Small intestine (tissue), 7 donors: Measurements from ENCODE around the gene STIM1. TPM values are rescaled to one million over a fixed set of nuclear protein-coding genes. Genes with fewer than 3 reads are reported as not detected.
A peak's percentile ranks its signal among the peaks of the same experiment; 100 is the strongest.

Experiments
- DNase-seq, 2 donors: peaks; one replicate each; pipeline versions ENCODE4 v3.0.0 to v3.0.0-alpha.2; 2013
- FAIRE-seq: peaks from 2 replicates; lab custom pipeline; 2012; peaks lifted over from hg19 to GRCh38; lab: Jason Lieb, UNC
- H3K27ac ChIP-seq, 3 donors: one replicate each; pipeline ENCODE4 v1.5.1; 2013; ENCODE audit warnings: low read length in 2 of 3, mild to moderate bottlenecking in 2 of 3, control low read depth in 1 of 3, inconsistent platforms in 1 of 3, low read depth in 1 of 3, moderate library complexity in 1 of 3
- H3K27me3 ChIP-seq, 3 donors: one replicate each; pipeline ENCODE4 v1.6.1; 2013; ENCODE audit warnings: low read length in 3 of 3, inconsistent platforms in 1 of 3; ENCODE audit not compliant: control insufficient read depth in 3 of 3, insufficient read depth in 3 of 3
- H3K36me3 ChIP-seq, 3 donors: one replicate each; pipeline ENCODE4 v1.6.1; 2013; ENCODE audit warnings: low read length in 3 of 3, inconsistent platforms in 1 of 3, low read depth in 1 of 3, mild to moderate bottlenecking in 1 of 3, moderate library complexity in 1 of 3; ENCODE audit not compliant: control insufficient read depth in 3 of 3, insufficient read depth in 2 of 3
- H3K4me1 ChIP-seq, 3 donors: one replicate each; pipeline ENCODE4 v1.6.1; 2013; ENCODE audit warnings: low read length in 2 of 3, inconsistent platforms in 1 of 3, low read depth in 1 of 3, mild to moderate bottlenecking in 1 of 3, moderate library complexity in 1 of 3; ENCODE audit not compliant: control insufficient read depth in 3 of 3, insufficient read depth in 2 of 3
- H3K4me3 ChIP-seq, 3 donors: one replicate each; pipeline ENCODE4 v1.5.1; 2013; ENCODE audit warnings: low read length in 3 of 3, control low read depth in 1 of 3, inconsistent platforms in 1 of 3, low read depth in 1 of 3, mild to moderate bottlenecking in 1 of 3, moderate library complexity in 1 of 3
- H3K9me3 ChIP-seq, 2 donors: one replicate each; pipeline ENCODE4 v1.6.1; 2013; ENCODE audit warnings: low read depth in 1 of 2, low read length in 1 of 2; ENCODE audit not compliant: control insufficient read depth in 2 of 2, insufficient read depth in 1 of 2
- WGBS, 3 donors: extraction: QIAGEN DNeasy Blood & Tissue Kit; methylation state at CpG; one replicate each; pipeline ENCODE4 v1.1.7; 2013; 5-methylcytosine and 5-hydroxymethylcytosine counted together
- polyA plus RNA-seq, 4 donors: library from polyadenylated mRNA; stranded (reverse) in 3 of 4; unstranded in 1 of 4; fragments of 200-250 nt in 3 of 4; fragments of 120-200 nt in 1 of 4; gene quantifications; one replicate each; pipeline versions ENCODE4 v1.2.1 to v1.2.3, GENCODE V29; 2013
- donor health status: healthy with polysubstance abuse.
- donor health status: control.
- donor health status: control.
- donor health status: Bipolar disorder and iron deficiency.
- donor health status: healthy.

Gene STIM1
- polyA plus RNA-seq, 4 donors: 5.6 to 27.9 (median 11.7) TPM

- FAIRE-seq (no peak), DNase-seq (peak in 1 of 2 donors; percentile 45)
- H3K27ac ChIP-seq: peak overlapping the region in 1 of 3 donors; percentile 10
These were observed 22.1 kb downstream of the STIM1 start for GRCh38 chr11:3877364-3878257.

GRCh38 chr11:3878258-3878584 lies 22.8 kb downstream of the STIM1 start:
- Histone ChIP-seq H3K27me3 (no peaks in the 10 kb centered on the region), H3K27ac (no peak overlapping the region), H3K4me1 (peaks cover 10 to 28% (median 16%) of the 10 kb centered on the region in 3 donors), H3K4me3 (no peak overlapping the region), H3K36me3 (no peaks in the 10 kb centered on the region), H3K9me3 (no peaks in the 10 kb centered on the region)
- DNase-seq: no peak
- FAIRE-seq: no peak

More at GRCh38 chr11:3877364-3878257, 22.1 kb downstream of the STIM1 start:
- WGBS, 3 donors: 58 to 75% (median 60%) methylated on average over 8 of the region's 8 CpGs
- Histone ChIP-seq H3K4me1 (peaks cover 10 to 28% (median 16%) of the 10 kb centered on the region in 3 donors), H3K27me3 (no peaks in the 10 kb centered on the region), H3K36me3 (no peaks in the 10 kb centered on the region), H3K4me3 (no peak overlapping the region), H3K9me3 (no peaks in the 10 kb centered on the region)

- DNase-seq (peak in 1 of 2 donors; percentile 49), FAIRE-seq (no peak)
- Histone ChIP-seq H3K4me3 (no peak overlapping the region), H3K27me3 (no peaks in the 10 kb centered on the region), H3K36me3 (no peaks in the 10 kb centered on the region), H3K4me1 (peaks cover 10 to 28% (median 16%) of the 10 kb centered on the region in 3 donors), H3K27ac (peak overlapping the region; percentile 3 to 59 (median 45)), H3K9me3 (no peaks in the 10 kb centered on the region)
- 31 to 40% (median 33%) methylated on average over 3 to 4 of the region's 4 CpGs for WGBS, 3 donors
These were observed 23.9 kb downstream of the STIM1 start for GRCh38 chr11:3879216-3879966.

- no peaks in the 10 kb centered on the region for H3K27me3 ChIP-seq
- FAIRE-seq: no peak
- H3K27ac ChIP-seq: peak overlapping the region in 1 of 3 donors; percentile 37
- H3K36me3 ChIP-seq: no peaks in the 10 kb centered on the region
- peaks cover 10 to 28% (median 16%) of the 10 kb centered on the region in 3 donors for H3K4me1 ChIP-seq
- WGBS, 3 donors: 36 to 55% (median 42%) methylated on average over 2 of the region's 2 CpGs
- H3K9me3 ChIP-seq: no peaks in the 10 kb centered on the region
- H3K4me3 ChIP-seq: no peak overlapping the region
- peak; percentile 49 to 70 for DNase-seq
These were observed 24.6 kb downstream of the STIM1 start for GRCh38 chr11:3879967-3880542.

- Histone ChIP-seq H3K27me3 (no peaks in the 10 kb centered on the region), H3K9me3 (no peaks in the 10 kb centered on the region), H3K36me3 (peaks cover 0 to 2% (median 0%) of the 10 kb centered on the region in 3 donors), H3K27ac (peak overlapping the region in 1 of 3 donors; percentile 1), H3K4me1 (peaks cover 10 to 28% (median 16%) of the 10 kb centered on the region in 3 donors), H3K4me3 (no peak overlapping the region)
- DNase-seq: no peak
- FAIRE-seq: no peak
- WGBS, 3 donors: 54 to 80% (median 70%) methylated on average over 3 of the region's 3 CpGs
These were observed 25.3 kb downstream of the STIM1 start for GRCh38 chr11:3880724-3881123.

GRCh38 chr11:3882655-3883054 lies 27.2 kb downstream of the STIM1 start:
- FAIRE-seq: no peak
- no peak for DNase-seq
- Histone ChIP-seq H3K27me3 (no peaks in the 10 kb centered on the region), H3K27ac (no peak overlapping the region), H3K4me3 (no peak overlapping the region), H3K36me3 (peaks cover 0 to 2% (median 0%) of the 10 kb centered on the region in 3 donors), H3K4me1 (peaks cover 10 to 21% (median 16%) of the 10 kb centered on the region in 3 donors), H3K9me3 (no peaks in the 10 kb centered on the region)

- Histone ChIP-seq H3K27me3 (no peaks in the 10 kb centered on the region), H3K9me3 (no peaks in the 10 kb centered on the region), H3K4me1 (peaks cover 0 to 4% (median under 1%) of the 10 kb centered on the region in 3 donors), H3K36me3 (peaks cover 0 to 2% (median 0%) of the 10 kb centered on the region in 3 donors), H3K4me3 (no peak overlapping the region), H3K27ac (no peak overlapping the region)
- DNase-seq: no peak
- FAIRE-seq: no peak
- 91 to 98% (median 97%) methylated on average over 7 of the region's 7 CpGs for WGBS, 3 donors
These were observed 30.4 kb downstream of the STIM1 start for GRCh38 chr11:3885855-3886254.

- FAIRE-seq (no peak), DNase-seq (peak in 1 of 2 donors; percentile 41)
- Histone ChIP-seq H3K27me3 (no peaks in the 10 kb centered on the region), H3K4me3 (no peak overlapping the region), H3K27ac (no peak overlapping the region), H3K4me1 (peaks cover 0 to 3% (median 0%) of the 10 kb centered on the region in 3 donors), H3K36me3 (peaks cover 0 to 2% (median 0%) of the 10 kb centered on the region in 3 donors), H3K9me3 (no peaks in the 10 kb centered on the region)
- WGBS, 3 donors: 86 to 91% (median 90%) methylated on average over 1 of the region's 1 CpG
These were observed 31.5 kb downstream of the STIM1 start for GRCh38 chr11:3886985-3887384.
